ENCODE data around the gene TIMP3.
"Not testable (repeated sequence)": the region's sequence is repeated elsewhere in the genome, so short reads cannot be mapped to it uniquely, and the experiment has no call there.

Gene TIMP3

GRCh38 chr22:32801537-32802236, at the start of gene TIMP3:
TSS of gene TIMP3 (plus strand) at chr22:32801705. CDS start at chr22:32802002, 297 bp downstream.
- no peak for DNase-seq (ENCODE audit: low read depth)

GRCh38 chr22:32752326-32752725, 49.2 kb upstream of the TIMP3 start:
- DNase-seq (ENCODE audit: low read depth), result no peak

- no peak for DNase-seq (ENCODE audit: low read depth)
Measured at GRCh38 chr22:32752816-32753520, 48.5 kb upstream of the TIMP3 start.

GRCh38 chr22:32753591-32753990, 47.9 kb upstream of the TIMP3 start:
- DNase-seq (ENCODE audit: low read depth), result no peak

GRCh38 chr22:32754413-32755041, 47.0 kb upstream of the TIMP3 start:
- no peak for DNase-seq (ENCODE audit: low read depth)

- not testable (repeated sequence) for DNase-seq (ENCODE audit: low read depth)
Measured at GRCh38 chr22:32757086-32757762, 44.3 kb upstream of the TIMP3 start.

- DNase-seq (ENCODE audit: low read depth), result no peak
Measured at GRCh38 chr22:32758866-32759385, 42.6 kb upstream of the TIMP3 start.

GRCh38 chr22:32760396-32760795, 41.1 kb upstream of the TIMP3 start:
- no peak for DNase-seq (ENCODE audit: low read depth)

GRCh38 chr22:32760815-32761214, 40.7 kb upstream of the TIMP3 start:
- DNase-seq (ENCODE audit: low read depth), result no peak

- DNase-seq (ENCODE audit: low read depth), result no peak
Measured at GRCh38 chr22:32761251-32761903, 40.1 kb upstream of the TIMP3 start.

- no peak for DNase-seq (ENCODE audit: low read depth)
Measured at GRCh38 chr22:32764330-32765131, 37.0 kb upstream of the TIMP3 start.

GRCh38 chr22:32765132-32765618, 36.3 kb upstream of the TIMP3 start:
- no peak for DNase-seq (ENCODE audit: low read depth)

- DNase-seq (ENCODE audit: low read depth), result no peak
Measured at GRCh38 chr22:32771756-32772155, 29.7 kb upstream of the TIMP3 start.

GRCh38 chr22:32775957-32776356, 25.5 kb upstream of the TIMP3 start:
- no peak for DNase-seq (ENCODE audit: low read depth)

- DNase-seq (ENCODE audit: low read depth), result no peak
Measured at GRCh38 chr22:32776397-32776796, 25.1 kb upstream of the TIMP3 start.

GRCh38 chr22:32776802-32777201, 24.7 kb upstream of the TIMP3 start:
- no peak for DNase-seq (ENCODE audit: low read depth)

- DNase-seq (ENCODE audit: low read depth), result no peak
Measured at GRCh38 chr22:32777987-32778386, 23.5 kb upstream of the TIMP3 start.

GRCh38 chr22:32780726-32781310, 20.7 kb upstream of the TIMP3 start:
- DNase-seq (ENCODE audit: low read depth), result no peak

- no peak for DNase-seq (ENCODE audit: low read depth)
Measured at GRCh38 chr22:32781695-32782094, 19.8 kb upstream of the TIMP3 start.

GRCh38 chr22:32785321-32786026, 16.0 kb upstream of the TIMP3 start:
- DNase-seq (ENCODE audit: low read depth), result no peak

Measured in activated T-helper 1 cell treated with Interleukin-2 at 50 U/mL for 16 hours (primary cell).